ENCODE results near the gene POGK. TPM values are rescaled to one million over a fixed set of nuclear protein-coding genes. Genes with fewer than 3 reads are reported as not detected.
A peak's percentile ranks its signal among the peaks of the same experiment; 100 is the strongest.

Gene POGK
- total and polyA plus RNA-seq, 9 of the 15 experiments (the other 6 are each of a cell fraction or from before 2014, with no cell fraction given) = 6.1 to 44.5 (median 24.3) TPM

- TF ChIP-seq MBD1 (CRISPR knock-in tag; IDR thresholded peaks at IDR 0.05) = no peak
- peak; percentile 90 for TF ChIP-seq POLR2A (conservative IDR thresholded peaks at IDR 0.05)
- TF ChIP-seq CHCHD3 (CRISPR knock-in tag; IDR thresholded peaks at IDR 0.05) = no peak
- peak; percentile 49; the same call in 1 of the 2 replicates for TF ChIP-seq NKRF (IDR thresholded peaks at IDR 0.05; ENCODE audit: borderline replicate concordance)
- TF ChIP-seq TEAD1 (CRISPR knock-in tag; IDR thresholded peaks at IDR 0.05) = peak in 1 of 2 experiments; percentile 48; a peak in 1 of 4 replicates
- TF ChIP-seq CHAMP1 (IDR thresholded peaks at IDR 0.05) = no peak
- 0 out of 2 replicates have a peak, but pooled peaks have one; percentile 57 for TF ChIP-seq ZNF175 (CRISPR knock-in tag; IDR thresholded peaks at IDR 0.05; ENCODE audit: low read depth)
- TF ChIP-seq L3MBTL2 (IDR thresholded peaks at IDR 0.05) = peak; percentile 97
- no peak for TF ChIP-seq ETS2 (tag; IDR thresholded peaks at IDR 0.05; ENCODE audit: borderline replicate concordance, poor library complexity, severe bottlenecking)
- TF ChIP-seq GTF2E2 (tag; IDR thresholded peaks at IDR 0.05) = no peak
- no peak for TF ChIP-seq ZNF431 (CRISPR knock-in tag; IDR thresholded peaks at IDR 0.05)
- peak in 2 of 3 experiments; percentile 62 to 69 for TF ChIP-seq YY1 (IDR thresholded peaks at IDR 0.05; ENCODE audit: borderline replicate concordance in 1 of 3, control insufficient read depth in 1 of 3, extremely low read depth in 1 of 3, insufficient read depth in 3 of 3, insufficient read length in 1 of 3, insufficient replicate concordance in 2 of 3, low read depth in 1 of 3, low read length in 2 of 3)
- TF ChIP-seq KAT8 (IDR thresholded peaks at IDR 0.05; ENCODE audit: low read depth) = no peak
- no peak for TF ChIP-seq CHD2 (IDR thresholded peaks at IDR 0.05; ENCODE audit: low read depth, low read length)
- no peak for TF ChIP-seq SRSF7 (optimal IDR thresholded peaks at IDR 0.05; ENCODE audit: low read depth, low read length)
- TF ChIP-seq TFAP4 (CRISPR knock-in tag; IDR thresholded peaks at IDR 0.05; ENCODE audit: borderline replicate concordance) = peak; percentile 57; the same call in 1 of the 2 replicates
- TF ChIP-seq ETV1 (tag; conservative IDR thresholded peaks at IDR 0.05; ENCODE audit: low read depth) = no peak; the same call in 1 of the 2 replicates
- no peak for TF ChIP-seq SMC3 (conservative IDR thresholded peaks at IDR 0.05; ENCODE audit: insufficient read depth, low read depth, low read length)
Observed at GRCh38 chr1:166838766-166839599, at the start of gene POGK (continued).
